SU-DHL-6 (cell line): ENCODE data around the gene TBC1D19.
"Not testable (repeated sequence)": the region's sequence is repeated elsewhere in the genome, so short reads cannot be mapped to it uniquely, and the experiment has no call there.

Experiments used
- H2AFZ ChIP-seq: fragments of 200-600 bp; sonication (generic); 2 replicates; pipeline ENCODE4 v1.6.1; 2014; ENCODE audit warnings: low read depth, mild to moderate bottlenecking, moderate library complexity, mixed read lengths, antibody characterized with exemption, low read length; ENCODE audit not compliant: severe bottlenecking
- H3F3A ChIP-seq: fragments of 200-600 bp; shearing (Covaris generic); 2 replicates; pipeline ENCODE4 v1.6.0; 2016; ENCODE audit warnings: antibody characterized with exemption, mild to moderate bottlenecking; ENCODE audit not compliant: insufficient read depth
- H3K27ac ChIP-seq: fragments of 200-600 bp; sonication (generic); 2 replicates; pipeline ENCODE4 v1.5.1; 2016; ENCODE audit warnings: low read depth, mild to moderate bottlenecking, low read length, moderate library complexity, mixed read lengths
- H3K27me3 ChIP-seq: fragments of 200-600 bp; sonication (generic), shearing (Covaris generic); 2 replicates; pipeline ENCODE4 v1.6.0; 2014; ENCODE audit warnings: mild to moderate bottlenecking, low read length
- H3K36me3 ChIP-seq: fragments of 200-600 bp; sonication (generic); 2 replicates; pipeline ENCODE4 v1.6.1; 2014; ENCODE audit warnings: mild to moderate bottlenecking, low read length, mixed read lengths
- H3K4me2 ChIP-seq: fragments of 300-600, 200-600 bp; shearing (Covaris generic), sonication (generic); 2 replicates; pipeline ENCODE4 v1.6.0; 2014; ENCODE audit warnings: low read length, low read depth, mild to moderate bottlenecking; ENCODE audit not compliant: poor library complexity, severe bottlenecking
- H3K4me3 ChIP-seq: fragments of 200-600 bp; sonication (generic); 2 replicates; pipeline ENCODE4 v1.5.1; 2014; ENCODE audit warnings: antibody characterized with exemption, low read length, mild to moderate bottlenecking, mixed read lengths; ENCODE audit not compliant: insufficient read depth, poor library complexity, severe bottlenecking
- H3K79me2 ChIP-seq: fragments of 200-600 bp; sonication (generic); 2 replicates; pipeline ENCODE4 v1.6.1; 2014; ENCODE audit warnings: mild to moderate bottlenecking, low read length, moderate library complexity; ENCODE audit not compliant: insufficient read depth
- H3K9ac ChIP-seq: fragments of 200-600 bp; sonication (generic); 2 replicates; pipeline ENCODE4 v1.7.0; 2014; ENCODE audit warnings: mild to moderate bottlenecking, low read length
- H3K9me2 ChIP-seq: fragments of 200-600 bp; sonication (generic); replicated peaks from 2 replicates; pipeline ENCODE4 v1.6.1; 2014; ENCODE audit warnings: low read length; ENCODE audit not compliant: insufficient read depth
- H3K9me3 ChIP-seq: fragments of 200-600 bp; sonication (generic); 2 replicates; pipeline ENCODE4 v1.6.1; 2014; ENCODE audit warnings: low read length, mixed read lengths; ENCODE audit not compliant: insufficient read depth
- H4K20me1 ChIP-seq: fragments of 200-600 bp; sonication (generic); 2 replicates; pipeline ENCODE4 v1.6.1; 2014; ENCODE audit warnings: low read depth, mild to moderate bottlenecking, antibody characterized with exemption, low read length, moderate library complexity, mixed read lengths
- CTCF ChIP-seq: fragments of 200-600 bp; sonication (generic); IDR thresholded peaks from one replicate; pipeline ENCODE4 v1.5.1; 2017; ENCODE audit warnings: antibody characterized with exemption, mild to moderate bottlenecking, low read length, moderate library complexity; ENCODE audit not compliant: insufficient read depth, poor library complexity, severe bottlenecking
- EZH2phosphoT487 ChIP-seq: fragments of 200-600 bp; sonication (generic), shearing (Covaris generic); conservative IDR thresholded peaks from 2 replicates; pipeline ENCODE4 v1.6.1; 2018; ENCODE audit warnings: mild to moderate bottlenecking, antibody characterized with exemption, low read length, moderate library complexity, mixed read lengths

The TBC1D19 gene

GRCh38 chr4:26663888-26664287, 80.0 kb downstream of the TBC1D19 start:
- no peak overlapping the region for H3K9ac ChIP-seq
- H2AFZ ChIP-seq, result no peak overlapping the region
- no peak overlapping the region for H3K4me3 ChIP-seq
- no peaks in the 10 kb centered on the region for H3F3A ChIP-seq
- no peaks in the 10 kb centered on the region for H3K79me2 ChIP-seq
- no peaks in the 10 kb centered on the region for H3K9me2 ChIP-seq
- no peak for TF ChIP-seq EZH2phosphoT487
- H3K36me3 ChIP-seq, result 0 out of 2 replicates have a peak, but pooled peaks cover 5% of the 10 kb centered on the region
- no peak overlapping the region for H3K4me2 ChIP-seq
- no peaks in the 10 kb centered on the region for H4K20me1 ChIP-seq
- H3K27me3 ChIP-seq, result no peaks in the 10 kb centered on the region
- no peak overlapping the region for H3K27ac ChIP-seq
- H3K9me3 ChIP-seq, result no peaks in the 10 kb centered on the region

- Histone ChIP-seq H3K36me3 (no peaks in the 10 kb centered on the region; the same call in 1 of the 2 replicates), H3K9ac (no peak overlapping the region), H3K4me3 (no peak overlapping the region), H2AFZ (no peak overlapping the region), H3F3A (no peaks in the 10 kb centered on the region), H3K79me2 (no peaks in the 10 kb centered on the region), H3K4me2 (no peak overlapping the region), H4K20me1 (no peaks in the 10 kb centered on the region), H3K27ac (no peak overlapping the region), H3K9me2 (no peaks in the 10 kb centered on the region), H3K27me3 (no peaks in the 10 kb centered on the region), H3K9me3 (no peaks in the 10 kb centered on the region)
- TF ChIP-seq EZH2phosphoT487, result no peak
- TF ChIP-seq CTCF, result no peak
These were observed 87.1 kb downstream of the TBC1D19 start for GRCh38 chr4:26670903-26671537.

GRCh38 chr4:26679040-26679695, 95.3 kb downstream of the TBC1D19 start:
- not testable (repeated sequence) for H3K27ac ChIP-seq, H3K4me2 ChIP-seq, H3K36me3 ChIP-seq, H3K9ac ChIP-seq, H3K4me3 ChIP-seq, H3K27me3 ChIP-seq, H3K9me2 ChIP-seq, H2AFZ ChIP-seq, H3F3A ChIP-seq, H3K79me2 ChIP-seq, H4K20me1 ChIP-seq
- H3K9me3 ChIP-seq, result peaks cover 25% of the 10 kb centered on the region

GRCh38 chr4:26682436-26682835, 98.6 kb downstream of the TBC1D19 start:
- H3F3A ChIP-seq, result no peaks in the 10 kb centered on the region
- peaks cover 25% of the 10 kb centered on the region for H3K9me3 ChIP-seq
- no peaks in the 10 kb centered on the region for H3K9me2 ChIP-seq
- no peak overlapping the region for H3K4me2 ChIP-seq
- no peaks in the 10 kb centered on the region for H4K20me1 ChIP-seq
- no peaks in the 10 kb centered on the region for H3K79me2 ChIP-seq
- no peaks in the 10 kb centered on the region; the same call in 1 of the 2 replicates for H3K36me3 ChIP-seq
- H3K9ac ChIP-seq, result no peak overlapping the region
- H3K4me3 ChIP-seq, result no peak overlapping the region
- no peak overlapping the region for H3K27ac ChIP-seq
- no peak overlapping the region for H2AFZ ChIP-seq
- no peak for TF ChIP-seq EZH2phosphoT487
- no peak for TF ChIP-seq CTCF
- no peaks in the 10 kb centered on the region for H3K27me3 ChIP-seq
